RCC 7860 (cell line): ENCODE measurements around the gene GPLD1.
A peak's percentile ranks its signal among the peaks of the same experiment; 100 is the strongest.

ENCODE experiments used
- DNase-seq: peaks from one replicate; pipeline ENCODE4 v3.0.0-alpha.2; 2015; ENCODE audit warnings: low spot score
- FAIRE-seq: peaks from 2 replicates; lab custom pipeline; 2012; peaks lifted over from hg19 to GRCh38; lab: Jason Lieb, UNC

The GPLD1 gene

DNA sequence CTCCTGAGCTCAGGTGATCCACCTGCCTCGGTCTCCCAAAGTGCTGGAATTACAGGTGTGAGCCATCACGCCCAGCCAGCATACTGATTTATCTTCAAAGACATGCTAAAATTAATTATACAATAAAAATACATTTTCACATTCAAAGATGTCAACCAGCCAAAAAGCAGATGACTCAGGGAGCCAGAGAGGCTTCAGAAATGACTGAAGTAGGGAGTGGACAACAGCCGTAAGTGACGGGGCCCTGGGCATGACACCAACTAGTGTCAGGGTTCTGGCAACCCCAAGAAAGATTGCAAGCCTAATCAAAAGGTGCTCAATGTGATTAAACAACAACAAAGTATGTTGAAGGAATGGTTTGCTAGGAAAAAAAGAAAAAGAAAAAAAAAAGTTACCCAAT lies 28.4 kb downstream of the GPLD1 start:
- DNase-seq (no peak), FAIRE-seq (no peak)

GRCh38 chr6:24458941-24459340 lies 30.4 kb downstream of the GPLD1 start:
- DNase-seq (no peak), FAIRE-seq (no peak)

- FAIRE-seq, result no peak
These were observed 31.2 kb downstream of the GPLD1 start for GRCh38 chr6:24458134-24458533.

GRCh38 chr6:24455061-24455460 lies 34.3 kb downstream of the GPLD1 start:
- FAIRE-seq (no peak), DNase-seq (no peak)

More at GRCh38 chr6:24458134-24458533, 31.2 kb downstream of the GPLD1 start:
- DNase-seq, result no peak

DNA sequence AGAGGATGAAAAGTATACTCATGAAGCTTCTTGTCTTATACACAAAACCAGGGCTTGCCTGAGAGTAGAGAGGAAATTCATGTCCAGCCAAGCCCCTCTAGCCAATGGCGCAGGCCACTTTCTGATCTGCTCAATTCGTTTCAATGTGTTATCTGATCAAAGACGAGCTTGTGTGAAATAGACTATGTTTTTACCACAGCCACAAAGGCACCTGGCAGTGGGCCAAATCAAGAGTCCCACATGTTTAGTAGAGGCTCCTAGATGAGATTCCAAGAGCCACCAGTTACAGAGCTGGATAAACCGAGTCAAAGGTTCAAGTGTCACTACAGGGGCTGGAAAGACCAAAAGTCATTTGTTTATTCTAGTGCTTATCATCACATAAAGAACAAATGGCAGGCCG lies 34.9 kb downstream of the GPLD1 start:
- DNase-seq, result no peak
- no peak for FAIRE-seq

- FAIRE-seq (no peak), DNase-seq (no peak)
These were observed 35.5 kb downstream of the GPLD1 start for GRCh38 chr6:24453921-24454320.

DNA sequence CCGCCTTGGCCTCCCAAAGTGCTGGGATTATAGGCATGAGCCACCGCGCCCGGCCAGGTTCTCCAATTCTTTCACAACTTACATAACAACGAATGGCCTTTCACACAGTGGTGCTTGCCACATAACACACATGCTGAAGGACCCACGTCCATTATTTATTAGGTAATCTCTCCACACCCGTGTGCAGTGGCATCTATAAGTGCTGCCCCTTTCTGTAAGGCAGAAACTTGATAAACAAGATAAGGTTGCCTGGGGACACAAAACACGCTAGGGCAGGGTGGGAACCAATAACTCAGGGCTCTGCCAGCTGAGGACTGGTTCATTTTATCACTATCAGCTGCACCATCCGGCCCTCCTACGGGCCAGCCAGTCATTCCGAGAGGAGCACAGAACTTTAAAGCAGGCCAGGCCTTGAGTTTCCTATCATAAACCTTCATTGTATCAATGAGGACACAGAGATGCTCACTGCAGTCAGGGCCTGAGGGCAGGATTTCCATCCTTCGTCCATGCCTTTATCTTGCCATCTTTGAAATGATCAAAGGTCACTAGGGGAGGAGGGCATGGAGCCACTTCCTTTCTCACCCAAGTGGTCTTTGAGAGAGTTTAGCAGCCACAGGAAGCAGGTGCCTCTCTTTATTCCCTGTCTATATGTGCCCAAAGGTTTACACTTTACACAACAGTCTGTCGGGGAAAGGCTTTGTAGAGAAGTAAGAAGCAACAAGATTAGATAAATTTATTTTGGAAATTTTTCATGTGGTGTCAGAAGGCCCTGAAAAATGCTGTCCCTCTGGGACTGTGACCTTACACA lies 37.6 kb downstream of the GPLD1 start:
- FAIRE-seq (no peak), DNase-seq (no peak)

GRCh38 chr6:24448828-24449525 lies 40.4 kb downstream of the GPLD1 start:
- FAIRE-seq, result no peak
- no peak for DNase-seq

DNA sequence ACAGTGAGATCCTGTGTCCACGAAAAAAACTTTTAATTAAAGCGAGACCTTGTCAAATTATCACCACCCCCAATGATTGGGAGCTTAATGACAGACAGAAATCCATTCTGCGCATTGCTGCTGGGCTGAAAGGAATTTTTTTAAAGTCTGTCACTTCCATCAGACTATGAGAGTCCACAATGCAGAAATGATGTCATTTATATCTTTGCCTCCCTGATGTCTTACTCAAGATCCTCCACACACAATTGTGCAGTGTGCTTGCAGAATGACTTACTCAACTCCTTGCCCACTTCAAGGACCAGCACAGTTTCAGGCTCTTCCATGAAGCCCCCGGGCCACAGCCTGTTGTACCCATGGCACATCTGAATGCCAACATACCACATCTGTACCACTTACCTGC lies 41.0 kb downstream of the GPLD1 start:
- DNase-seq (no peak), FAIRE-seq (no peak)

GRCh38 chr6:24446670-24447069 lies 42.7 kb downstream of the GPLD1 start:
- DNase-seq, result no peak
- no peak for FAIRE-seq

DNA sequence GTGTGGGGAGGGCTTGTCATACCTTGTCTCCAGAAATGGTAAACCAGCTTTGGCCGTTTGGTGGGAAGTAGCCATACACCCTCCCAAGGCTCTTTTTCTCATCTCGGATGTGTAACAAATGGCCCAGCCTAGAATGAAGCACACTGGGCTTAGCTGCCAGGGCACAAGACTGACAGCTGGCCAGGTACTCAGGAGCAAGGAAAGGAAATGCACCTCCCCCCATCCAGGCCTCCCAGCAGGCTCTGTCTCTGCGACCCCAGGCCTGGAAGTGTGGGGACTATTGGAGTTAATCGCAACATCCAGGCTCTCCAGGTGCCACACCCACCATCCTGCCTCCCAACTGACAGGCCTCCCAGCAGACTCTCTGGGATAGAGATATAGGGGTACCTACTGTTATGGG lies 43.7 kb downstream of the GPLD1 start:
- FAIRE-seq, result no peak
- DNase-seq, result no peak

DNA sequence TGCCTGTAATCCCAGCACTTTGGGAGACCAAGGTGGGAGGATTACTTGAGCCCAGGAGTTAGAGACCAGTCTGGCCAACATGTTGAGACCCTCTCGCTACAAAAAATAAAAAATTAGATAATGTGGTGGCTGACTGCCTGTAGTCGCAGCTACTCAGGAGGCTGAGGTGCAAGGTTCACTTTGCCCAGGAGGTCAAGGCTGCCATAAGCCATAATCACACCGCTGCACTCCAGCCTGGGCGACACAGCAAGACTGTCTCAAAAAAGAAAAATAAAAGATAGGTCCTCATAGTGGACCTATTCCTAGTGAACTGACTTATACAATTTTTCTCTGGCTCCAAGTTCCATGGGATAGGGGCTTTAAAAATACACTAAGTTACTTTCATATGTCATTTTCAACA lies 44.8 kb downstream of the GPLD1 start:
- no peak for DNase-seq
- no peak for FAIRE-seq

GRCh38 chr6:24441599-24441904 lies 47.8 kb downstream of the GPLD1 start:
- DNase-seq (no peak), FAIRE-seq (no peak)

- no peak for FAIRE-seq
- DNase-seq, result no peak
These were observed 48.3 kb downstream of the GPLD1 start for GRCh38 chr6:24440897-24441598.

DNA sequence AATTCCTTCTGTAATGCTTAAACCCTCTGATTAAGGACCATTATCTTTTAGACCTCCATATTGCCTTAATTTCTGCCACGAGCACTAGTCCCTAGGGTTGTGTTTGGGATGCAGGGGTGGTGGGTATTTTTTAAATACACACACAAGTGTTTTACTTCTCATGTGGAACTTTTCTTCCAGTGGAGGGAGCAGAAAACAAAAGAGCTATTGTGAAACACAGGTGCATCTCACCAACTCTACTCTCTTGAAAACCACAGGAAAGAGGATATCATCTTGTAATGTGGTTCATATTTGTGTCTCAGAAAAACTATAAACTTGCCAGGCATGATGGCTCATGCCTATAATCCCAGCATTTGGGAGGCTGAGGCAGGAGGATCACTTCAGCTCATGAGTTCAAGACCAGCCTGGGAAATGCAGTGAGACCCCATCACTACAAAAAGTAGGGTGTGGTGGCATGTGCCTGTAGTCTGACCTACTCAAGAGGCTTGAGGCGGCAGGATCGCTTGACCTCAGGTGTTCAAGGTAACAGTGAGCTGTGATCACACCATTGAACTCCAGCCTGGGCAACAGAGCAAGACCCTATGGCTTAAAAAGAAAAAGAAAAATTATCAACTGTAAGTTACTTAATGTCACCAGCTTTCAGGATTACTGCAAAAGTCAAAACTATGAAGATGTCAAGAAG lies 49.4 kb downstream of the GPLD1 start:
- DNase-seq (no peak), FAIRE-seq (no peak)

DNA sequence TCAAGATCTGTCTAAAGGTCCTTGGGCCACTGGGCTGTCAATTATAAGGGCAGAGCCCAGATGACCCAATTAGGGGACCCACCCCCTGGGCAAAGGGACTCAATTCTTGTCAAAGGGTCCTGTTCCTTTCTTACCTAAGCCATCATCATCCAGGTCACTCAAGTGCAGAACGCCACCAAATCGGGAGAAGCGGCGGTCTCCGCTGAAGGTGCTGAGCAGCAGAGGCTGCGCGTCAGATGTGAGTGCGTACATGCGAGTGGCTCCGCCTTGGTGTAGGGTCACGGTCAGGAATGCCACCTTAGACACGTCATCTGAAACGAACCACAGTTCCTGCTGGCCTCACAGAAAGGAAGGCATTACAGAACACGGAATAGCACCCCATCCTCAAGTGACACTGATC lies 52.4 kb downstream of the GPLD1 start:
- DNase-seq (no peak), FAIRE-seq (no peak)

GRCh38 chr6:24432611-24433010 lies 56.8 kb downstream of the GPLD1 start:
- FAIRE-seq (no peak), DNase-seq (no peak)

- DNase-seq, result peak; percentile 25
- peak; percentile 46 for FAIRE-seq
These were observed 58.3 kb downstream of the GPLD1 start for GRCh38 chr6:24431045-24431451.

GRCh38 chr6:24430086-24430485 lies 59.3 kb downstream of the GPLD1 start:
- FAIRE-seq (no peak), DNase-seq (no peak)

DNA sequence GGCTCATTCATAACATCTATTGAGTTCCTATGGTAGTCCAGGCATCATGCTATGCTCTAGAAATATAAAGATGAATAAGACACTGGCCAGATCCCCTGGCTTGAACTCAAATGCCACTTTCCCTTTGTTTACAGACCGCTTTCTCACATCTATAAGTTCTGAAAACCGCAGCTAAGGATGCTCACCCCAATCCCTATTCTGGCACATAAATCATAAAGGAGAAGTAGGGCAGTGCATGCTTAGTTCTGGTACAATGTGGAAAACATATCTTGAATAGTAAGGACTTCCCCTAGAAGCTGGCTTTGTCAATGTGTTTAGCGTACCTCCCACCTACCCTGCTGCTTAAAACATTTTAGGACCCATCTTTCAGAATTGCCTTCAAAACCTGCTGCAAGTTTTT lies 60.2 kb downstream of the GPLD1 start:
- no peak for FAIRE-seq

DNA sequence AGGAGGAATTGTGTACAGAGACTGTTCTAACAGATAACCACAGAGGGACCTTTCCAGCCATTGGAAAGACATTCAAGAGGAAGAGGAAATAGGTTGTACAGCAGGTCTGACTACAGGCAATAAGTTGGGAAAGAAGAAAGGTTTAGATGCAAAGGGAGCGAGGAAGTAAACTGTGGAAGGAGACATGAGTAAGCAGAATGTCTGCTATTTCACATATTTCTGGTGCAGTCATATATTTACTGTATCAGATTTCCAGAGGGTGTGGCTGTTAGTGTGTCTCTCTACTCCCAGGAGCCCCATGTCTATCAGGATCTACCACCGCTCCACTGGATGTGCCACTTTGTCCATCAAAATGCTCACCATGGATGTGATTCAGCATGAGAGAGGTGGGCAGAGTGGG lies 60.8 kb downstream of the GPLD1 start:
- DNase-seq (no peak), FAIRE-seq (no peak)

More for the DNA sequence above, 60.2 kb downstream of the GPLD1 start:
- DNase-seq, result no peak
